ENCODE data around the gene PLPP4.

Gene PLPP4

GRCh38 chr10:120457431-120458172, 575 bp downstream of the PLPP4 start:
- no peak for FAIRE-seq

- no peak for FAIRE-seq
Measured at GRCh38 chr10:120458432-120458831, 1.4 kb downstream of the PLPP4 start.

- no peak for FAIRE-seq
Measured at GRCh38 chr10:120459185-120459584, 2.2 kb downstream of the PLPP4 start.

- no peak for FAIRE-seq
Measured at GRCh38 chr10:120460186-120460585, 3.2 kb downstream of the PLPP4 start.

- FAIRE-seq: no peak
Measured at GRCh38 chr10:120460776-120461175, 3.7 kb downstream of the PLPP4 start.

GRCh38 chr10:120462018-120462682, 5.1 kb downstream of the PLPP4 start:
- no peak for FAIRE-seq

GRCh38 chr10:120465138-120465537, 8.1 kb downstream of the PLPP4 start:
- no peak for FAIRE-seq

GRCh38 chr10:120466006-120466405, 9.0 kb downstream of the PLPP4 start:
- FAIRE-seq: no peak

- no peak for FAIRE-seq
Measured at GRCh38 chr10:120473593-120473992, 16.6 kb downstream of the PLPP4 start.

GRCh38 chr10:120474956-120475355, 17.9 kb downstream of the PLPP4 start:
- no peak for FAIRE-seq

GRCh38 chr10:120475844-120476791, 19.1 kb downstream of the PLPP4 start:
- FAIRE-seq: no peak

- no peak for FAIRE-seq
Measured at GRCh38 chr10:120477021-120477742, 20.2 kb downstream of the PLPP4 start.

- no peak for FAIRE-seq
Measured at GRCh38 chr10:120477743-120478141, 20.7 kb downstream of the PLPP4 start.

- no peak for FAIRE-seq
Measured at GRCh38 chr10:120478386-120478785, 21.4 kb downstream of the PLPP4 start.

- FAIRE-seq: no peak
Measured at GRCh38 chr10:120479506-120479905, 22.5 kb downstream of the PLPP4 start.

- FAIRE-seq: no peak
Measured at GRCh38 chr10:120480065-120480600, 23.1 kb downstream of the PLPP4 start.

GRCh38 chr10:120480848-120481247, 23.8 kb downstream of the PLPP4 start:
- no peak for FAIRE-seq

GRCh38 chr10:120483006-120483405, 26.0 kb downstream of the PLPP4 start:
- no peak for FAIRE-seq

- no peak for FAIRE-seq
Measured at GRCh38 chr10:120483651-120484301, 26.7 kb downstream of the PLPP4 start.

- FAIRE-seq: no peak
Measured at GRCh38 chr10:120485946-120486345, 28.9 kb downstream of the PLPP4 start.

GRCh38 chr10:120486671-120487205, 29.7 kb downstream of the PLPP4 start:
- no peak for FAIRE-seq

- FAIRE-seq: no peak
Measured at GRCh38 chr10:120490288-120490687, 33.3 kb downstream of the PLPP4 start.
